Brain pericyte (primary cell): ENCODE results near the gene AP4B1.

Experiments used
- DNase-seq: peaks from one replicate; pipeline ENCODE4 v3.0.0-alpha.2; 2012; ENCODE audit warnings: low read depth, low spot score

Gene AP4B1

GRCh38 chr1:113930499-113931161 lies 26.0 kb upstream of the AP4B1 start:
- DNase-seq = no peak

- DNase-seq = no peak
Observed at GRCh38 chr1:113929750-113930498, 25.3 kb upstream of the AP4B1 start.

DNA sequence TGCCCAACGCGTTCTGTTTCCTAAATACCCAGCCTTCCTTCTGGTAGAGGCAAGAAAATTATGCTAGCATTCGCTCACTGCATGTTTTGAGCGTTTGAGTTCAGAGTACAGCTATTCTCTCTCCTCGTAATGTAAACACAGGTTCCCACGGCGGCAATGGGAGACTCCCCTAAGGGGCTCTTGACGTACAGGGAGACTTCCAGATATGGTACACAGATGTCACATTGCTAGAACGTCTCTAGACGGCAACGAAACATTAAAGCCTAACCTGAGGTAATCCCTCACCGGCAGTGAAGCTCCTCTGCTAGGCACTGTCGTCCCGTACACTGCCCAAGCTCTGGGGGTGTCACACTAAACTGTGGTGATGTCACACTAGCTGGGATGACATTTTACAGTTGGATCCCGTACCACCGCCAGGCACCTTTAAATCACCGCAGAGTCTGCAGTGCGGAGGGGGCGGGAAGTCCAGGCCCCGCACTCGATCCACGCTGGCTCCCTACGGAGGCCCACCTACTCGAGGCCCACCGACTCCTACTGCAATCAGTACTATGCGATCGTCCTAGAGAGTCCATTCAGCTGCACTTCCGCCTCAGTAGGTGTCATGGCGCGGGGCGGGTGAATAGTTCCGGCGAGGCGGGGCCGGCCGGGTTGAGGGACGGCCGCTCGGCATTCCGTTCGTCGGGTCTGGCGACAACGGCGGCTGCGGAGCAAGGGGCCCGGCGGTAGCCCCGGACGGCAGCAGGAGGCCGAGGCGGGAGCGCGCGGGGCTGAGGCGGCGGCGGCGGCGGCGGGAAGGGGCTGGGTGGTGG lies 24.5 kb upstream of the AP4B1 start, which contains the start of gene HIPK1:
Gene HIPK1 (plus strand): TSS at position 384 of the 809 bp plus-strand sequence.
- DNase-seq = peak; percentile 59

GRCh38 chr1:113928187-113928930 lies 23.8 kb upstream of the AP4B1 start:
- no peak for DNase-seq

DNA sequence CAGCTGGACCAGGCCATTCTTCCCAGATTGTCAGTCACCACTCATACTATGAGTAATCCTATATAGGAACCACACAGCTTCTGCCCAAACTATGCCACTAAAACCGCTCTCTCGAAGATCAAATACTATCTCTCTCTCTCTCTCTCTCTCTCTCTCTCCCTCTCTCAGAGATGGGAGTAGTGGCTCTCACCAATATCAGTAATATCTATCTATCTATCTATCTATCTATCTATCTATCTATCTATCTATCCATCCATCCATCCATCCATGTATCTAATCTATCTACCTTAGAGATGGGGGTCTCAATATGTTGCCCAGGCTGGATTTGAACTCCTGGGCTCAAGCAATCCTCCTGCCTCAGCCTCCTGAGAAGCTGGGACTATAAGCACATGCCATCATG lies 19.9 kb upstream of the AP4B1 start:
- DNase-seq = no peak

GRCh38 chr1:113922957-113923356 lies 18.4 kb upstream of the AP4B1 start:
- no peak for DNase-seq

- no peak for DNase-seq
Observed at GRCh38 chr1:113918243-113918642, 13.6 kb upstream of the AP4B1 start.

DNA sequence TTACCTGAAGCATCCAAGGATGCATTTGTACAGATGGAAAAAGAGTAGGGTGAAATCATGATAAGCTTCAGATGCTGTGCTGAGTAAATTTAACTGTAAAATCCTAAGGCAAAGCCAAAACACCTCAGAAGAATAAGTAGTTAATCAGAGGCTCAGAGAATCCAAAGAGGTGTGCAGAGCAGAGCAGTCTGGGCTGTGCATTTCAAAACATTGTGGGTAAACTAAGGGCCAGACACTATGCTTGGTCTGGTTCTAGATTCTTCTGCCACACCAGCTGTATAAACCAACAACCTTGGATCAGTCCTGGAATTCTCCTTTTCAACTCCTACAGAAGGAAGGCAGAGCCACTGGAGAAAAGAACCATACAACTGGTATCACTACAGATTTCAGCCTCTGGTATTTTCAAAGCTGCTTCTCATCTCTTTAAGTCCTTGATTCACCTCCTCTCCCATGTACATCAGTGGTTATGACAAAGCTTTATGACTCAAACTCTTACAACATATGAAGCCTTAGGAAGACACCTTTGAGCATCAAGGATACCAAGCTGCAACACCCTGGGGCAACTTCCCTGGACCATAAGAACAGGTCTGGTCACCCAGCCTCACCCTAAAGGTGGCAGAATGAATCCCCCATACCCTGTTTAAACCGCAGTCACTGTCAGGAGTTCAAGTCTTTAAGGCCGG lies 12.9 kb upstream of the AP4B1 start:
- DNase-seq = no peak

DNA sequence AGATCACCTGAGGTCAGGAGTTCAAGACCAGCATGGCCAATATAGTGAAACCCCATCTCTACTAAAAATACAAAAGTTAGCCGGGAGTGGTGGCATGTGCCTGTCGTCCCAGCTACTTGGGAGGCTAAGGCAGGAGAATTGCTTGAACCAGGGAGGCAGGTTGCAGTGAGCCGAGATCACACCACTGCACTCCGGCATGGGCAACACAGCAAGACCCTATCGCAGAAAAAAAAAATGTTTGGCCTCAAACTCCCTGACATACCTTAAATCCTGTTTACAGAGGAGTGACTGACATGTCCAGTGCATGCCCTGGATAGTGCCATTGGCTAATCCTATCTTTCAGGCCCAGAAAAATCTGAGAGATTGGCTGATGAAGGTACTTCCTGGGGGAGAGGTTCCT lies 12.4 kb upstream of the AP4B1 start:
- no peak for DNase-seq

GRCh38 chr1:113913887-113914664 lies 9.5 kb upstream of the AP4B1 start:
- no peak for DNase-seq

- DNase-seq = no peak
Observed at GRCh38 chr1:113913312-113913668, 8.7 kb upstream of the AP4B1 start.

DNA sequence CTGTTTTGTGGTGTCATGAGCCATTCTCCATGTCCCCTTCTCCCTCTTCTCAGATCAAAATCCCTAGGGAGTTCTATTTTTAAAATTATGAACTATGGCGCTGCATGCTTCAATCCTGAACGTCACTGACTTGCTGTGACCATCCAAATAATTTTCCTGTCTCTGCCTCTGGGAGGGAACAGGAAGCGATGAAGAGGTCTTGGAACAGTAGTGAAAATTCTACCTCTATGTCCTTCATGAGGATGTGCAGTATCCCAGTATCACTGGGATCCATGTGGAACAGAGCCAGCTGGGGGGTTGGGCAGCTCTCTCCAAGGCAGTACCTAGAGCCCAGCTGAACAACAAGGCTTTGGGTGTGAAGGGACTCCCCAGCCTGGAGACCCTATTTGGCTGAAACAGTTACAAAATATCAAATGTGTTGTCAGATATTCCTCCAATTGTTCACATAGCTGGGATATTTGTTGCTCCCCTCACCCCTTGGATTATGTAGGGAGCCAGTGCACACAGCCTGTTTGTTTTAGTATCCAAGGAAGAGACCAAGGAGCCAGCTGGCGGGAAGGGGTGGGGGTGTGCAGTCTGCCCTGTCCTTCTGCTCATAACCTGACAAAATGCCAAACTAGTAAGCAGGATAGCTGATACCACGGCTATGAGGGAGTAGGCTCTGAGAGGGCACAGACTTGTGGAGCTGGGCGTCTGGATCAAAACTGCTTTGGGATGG lies 8.2 kb upstream of the AP4B1 start:
- DNase-seq = no peak

DNA sequence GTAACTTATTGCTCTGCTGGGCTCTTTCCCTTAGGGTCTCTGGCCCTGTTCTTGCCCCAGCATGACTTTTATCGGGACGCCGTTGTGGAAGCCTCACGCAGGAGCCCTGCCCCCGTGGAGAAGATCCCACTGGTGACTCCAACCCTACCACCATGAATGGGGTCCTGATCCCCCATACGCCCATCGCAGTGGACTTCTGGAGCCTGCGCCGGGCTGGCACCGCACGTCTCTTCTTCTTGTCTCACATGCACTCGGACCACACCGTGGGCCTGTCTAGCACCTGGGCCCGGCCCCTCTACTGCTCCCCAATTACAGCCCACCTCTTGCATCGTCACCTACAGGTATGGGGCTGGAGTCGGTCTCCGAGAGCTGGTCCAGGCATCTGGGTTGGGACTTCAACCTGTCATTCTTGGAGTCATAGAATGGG lies 849 bp upstream of the AP4B1 start:
- no peak for DNase-seq

DNA sequence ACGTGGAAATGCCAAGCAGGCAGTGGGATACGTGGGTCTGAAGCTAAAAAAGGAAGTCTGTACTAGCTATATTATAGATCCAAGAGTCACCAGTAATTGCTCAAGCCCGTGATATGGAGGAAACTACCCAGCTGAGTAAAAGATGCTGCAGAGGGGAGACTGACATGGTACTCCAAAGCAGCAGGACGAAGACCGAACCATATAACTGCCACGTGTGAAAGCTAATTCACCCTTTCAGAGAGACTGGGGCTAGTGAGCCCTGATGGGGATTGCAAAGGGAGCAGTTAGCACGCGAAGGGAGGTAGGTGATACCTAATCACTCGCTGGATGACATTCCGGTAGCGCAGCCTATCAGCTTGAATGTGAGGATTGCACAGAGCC lies 316 bp downstream of the AP4B1 start:
- DNase-seq = no peak

- DNase-seq = no peak
Observed at GRCh38 chr1:113903501-113904292, 902 bp downstream of the AP4B1 start.

DNA sequence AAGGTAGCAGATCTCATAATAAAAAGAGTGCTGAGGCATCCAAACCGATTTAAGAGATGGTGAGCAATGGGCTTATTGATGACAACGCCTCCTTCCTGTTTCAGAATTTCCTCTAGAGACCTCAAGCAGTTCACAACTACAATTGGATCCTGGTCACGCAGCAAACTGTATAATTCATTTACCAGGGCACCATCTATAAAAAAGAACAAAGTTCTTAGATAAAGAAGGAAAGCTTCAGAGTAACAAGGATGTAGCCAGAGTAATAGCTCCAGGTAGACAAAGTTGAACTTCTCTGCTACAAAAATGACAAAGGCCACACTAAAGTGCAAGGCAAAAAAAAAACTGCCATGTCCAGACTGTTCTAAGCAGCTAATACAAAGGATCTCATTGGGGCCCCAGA lies 3.4 kb downstream of the AP4B1 start:
- no peak for DNase-seq

GRCh38 chr1:113899111-113899510 lies 5.5 kb downstream of the AP4B1 start:
- no peak for DNase-seq

DNA sequence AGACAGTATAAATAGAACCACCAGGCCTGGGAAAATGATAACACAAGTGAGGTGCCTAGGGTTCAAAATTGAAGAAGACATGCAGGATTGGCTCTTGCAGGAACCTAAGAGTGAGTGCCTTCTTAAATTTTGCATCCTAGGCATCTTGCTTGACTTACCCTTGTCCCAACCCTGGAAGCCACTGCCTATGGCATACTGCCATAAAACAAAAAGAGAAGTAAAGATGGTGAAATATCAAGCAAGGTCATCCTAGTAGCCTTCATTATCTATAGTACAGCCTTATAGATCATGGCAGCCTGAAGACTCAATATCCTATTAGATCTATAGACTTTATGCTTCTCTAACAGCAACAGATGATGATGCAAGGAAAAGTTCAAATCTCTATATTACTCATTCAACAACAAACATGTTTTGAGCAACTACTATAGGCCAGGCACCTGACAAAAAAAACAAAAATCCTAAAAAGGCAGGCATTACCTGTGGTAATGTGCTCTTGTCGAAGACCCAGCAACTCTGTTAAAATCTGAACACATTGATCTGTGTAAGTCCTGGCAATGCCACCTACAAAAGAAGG lies 6.3 kb downstream of the AP4B1 start:
- no peak for DNase-seq

DNA sequence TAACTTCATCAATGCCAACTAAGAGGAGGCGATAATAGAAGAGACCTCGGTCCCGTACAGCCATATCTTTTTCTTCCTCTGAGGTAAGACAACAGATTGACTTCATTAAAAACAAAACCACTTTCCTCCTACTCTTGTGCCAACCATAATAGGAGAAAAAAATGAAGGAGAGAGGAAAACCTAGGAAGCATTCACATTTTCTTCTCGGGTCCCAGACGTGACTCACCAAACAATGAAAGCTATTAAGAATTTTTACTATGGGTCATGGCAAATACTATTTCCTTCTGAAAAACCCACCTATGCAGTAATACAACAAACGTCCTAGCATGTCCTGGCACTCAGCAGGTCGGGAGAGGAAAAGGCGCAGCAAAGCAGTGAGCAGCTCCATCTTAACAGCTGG lies 8.6 kb downstream of the AP4B1 start:
- DNase-seq = no peak
